Middle frontal gyrus (tissue), 1 donor: ENCODE measurements around the gene ZDHHC16.
"Not testable (repeated sequence)": the region's sequence is repeated elsewhere in the genome, so short reads cannot be mapped to it uniquely, and the experiment has no call there.

ENCODE experiments used
- DNase-seq: peaks from one replicate; pipeline ENCODE4 v3.0.0-alpha.2; 2015; ENCODE audit warnings: low spot score; ENCODE audit errors: extremely low spot score

ZDHHC16 gene

GRCh38 chr10:97434055-97434454 is 11.9 kb upstream of the ZDHHC16 start:
- no peak for DNase-seq

GRCh38 chr10:97434557-97434956 is 11.4 kb upstream of the ZDHHC16 start:
- DNase-seq: no peak

GRCh38 chr10:97435211-97435610 is 10.8 kb upstream of the ZDHHC16 start:
- DNase-seq: no peak

GRCh38 chr10:97442277-97442676 is 3.7 kb upstream of the ZDHHC16 start:
- DNase-seq: no peak

GRCh38 chr10:97444212-97444611 is 1.8 kb upstream of the ZDHHC16 start:
- DNase-seq: no peak

- DNase-seq: no peak
Observed at GRCh38 chr10:97445357-97445721, 636 bp upstream of the ZDHHC16 start.

- no peak for DNase-seq
Observed at GRCh38 chr10:97450828-97451227, 4.9 kb downstream of the ZDHHC16 start.

- DNase-seq: no peak
Observed at GRCh38 chr10:97451605-97452004, 5.6 kb downstream of the ZDHHC16 start.

GRCh38 chr10:97452352-97452751 is 6.4 kb downstream of the ZDHHC16 start:
- DNase-seq: no peak

- DNase-seq: no peak
Observed at GRCh38 chr10:97454330-97455036, 8.5 kb downstream of the ZDHHC16 start.

GRCh38 chr10:97456034-97456685 is 10.2 kb downstream of the ZDHHC16 start:
- DNase-seq: no peak

GRCh38 chr10:97456686-97457065 is 10.7 kb downstream of the ZDHHC16 start:
- no peak for DNase-seq

GRCh38 chr10:97459111-97459510 is 13.1 kb downstream of the ZDHHC16 start:
- DNase-seq: no peak

- DNase-seq: no peak
Observed at GRCh38 chr10:97459933-97460332, 14.0 kb downstream of the ZDHHC16 start.

- DNase-seq: no peak
Observed at GRCh38 chr10:97462309-97462708, 16.3 kb downstream of the ZDHHC16 start.

GRCh38 chr10:97463363-97464132 is 17.6 kb downstream of the ZDHHC16 start:
- DNase-seq: no peak

GRCh38 chr10:97464226-97464625 is 18.3 kb downstream of the ZDHHC16 start:
- no peak for DNase-seq

- DNase-seq: no peak
Observed at GRCh38 chr10:97465982-97466381, 20.0 kb downstream of the ZDHHC16 start.

GRCh38 chr10:97466755-97467154 is 20.8 kb downstream of the ZDHHC16 start:
- DNase-seq: no peak

GRCh38 chr10:97468162-97468561 is 22.2 kb downstream of the ZDHHC16 start:
- no peak for DNase-seq

- DNase-seq: not testable (repeated sequence)
Observed at GRCh38 chr10:97468781-97469180, 22.8 kb downstream of the ZDHHC16 start.

GRCh38 chr10:97474918-97475317 is 28.9 kb downstream of the ZDHHC16 start:
- no peak for DNase-seq
